Neural progenitor cell (in vitro differentiated cells): ENCODE results near the gene SNX25. TPM values are rescaled to one million over a fixed set of nuclear protein-coding genes. Genes with fewer than 3 reads are reported as not detected.

Experiments used
- DNase-seq: peaks from one replicate; pipeline ENCODE4 v3.0.0-alpha.2; 2016; ENCODE audit warnings: low spot score
- H2AFZ ChIP-seq: fragments of 200-600 bp; sonication (generic); replicated peaks from 2 replicates; pipeline ENCODE4 v1.6.1; 2016; ENCODE audit warnings: antibody characterized with exemption
- H3F3A ChIP-seq: fragments of 200-600 bp; sonication (generic); 2 replicates; pipeline ENCODE4 v1.6.1; 2016; ENCODE audit warnings: antibody characterized with exemption, low read depth
- H3K27ac ChIP-seq: fragments of 200-600 bp; sonication (generic); 2 replicates; pipeline ENCODE4 v1.5.1; 2016; ENCODE audit warnings: mild to moderate bottlenecking
- H3K27me3 ChIP-seq: fragments of 200-600 bp; sonication (generic); 2 replicates; pipeline ENCODE4 v1.6.1; 2016; ENCODE audit warnings: mild to moderate bottlenecking, moderate library complexity
- H3K36me3 ChIP-seq: fragments of 200-600 bp; sonication (generic); 2 replicates; pipeline ENCODE4 v1.5.1; 2016
- H3K4me1 ChIP-seq: fragments of 200-600 bp; sonication (generic); 2 replicates; pipeline ENCODE4 v1.6.1; 2016; ENCODE audit warnings: mixed run types
- H3K4me2 ChIP-seq: fragments of 200-600 bp; sonication (generic); 2 replicates; pipeline ENCODE4 v1.6.1; 2016
- H3K4me3 ChIP-seq: fragments of 200-600 bp; sonication (generic); 2 replicates; pipeline ENCODE4 v1.5.1; 2016
- H3K79me2 ChIP-seq: fragments of 200-600 bp; sonication (generic); 2 replicates; pipeline ENCODE4 v1.6.1; 2016; ENCODE audit warnings: low read depth
- H3K9ac ChIP-seq: fragments of 200-600 bp; sonication (generic); 2 replicates; pipeline ENCODE4 v1.6.1; 2016
- H3K9me3 ChIP-seq: fragments of 200-600 bp; sonication (generic); 2 replicates; pipeline ENCODE4 v1.5.1; 2016; ENCODE audit warnings: low read depth
- H4K20me1 ChIP-seq: fragments of 200-600 bp; sonication (generic); 2 replicates; pipeline ENCODE4 v1.6.1; 2016; ENCODE audit warnings: low read depth
- H3K27ac Mint-ChIP-seq: 3 replicates; pipeline ENCODE4 v1.8.0; 2021; ENCODE audit warnings: mixed read lengths
- H3K27me3 Mint-ChIP-seq: 2 replicates; pipeline ENCODE4 v1.8.0; 2022; ENCODE audit warnings: low read depth, mild to moderate bottlenecking, inconsistent platforms, moderate library complexity, mixed read lengths; ENCODE audit not compliant: insufficient read depth
- H3K36me3 Mint-ChIP-seq: 3 replicates; pipeline ENCODE4 v1.8.0; 2021; ENCODE audit warnings: mixed read lengths
- H3K4me1 Mint-ChIP-seq: 3 replicates; pipeline ENCODE4 v1.8.0; 2021; ENCODE audit warnings: mixed read lengths
- H3K4me3 Mint-ChIP-seq: 3 replicates; pipeline ENCODE4 v1.8.0; 2021; ENCODE audit warnings: mild to moderate bottlenecking, moderate library complexity, mixed read lengths
- H3K9me3 Mint-ChIP-seq: 3 replicates; pipeline ENCODE4 v1.8.0; 2020; ENCODE audit warnings: mixed read lengths
- CTCF ChIP-seq: fragments of 200-600 bp; sonication (generic); IDR thresholded peaks from 2 replicates; pipeline ENCODE4 v1.5.1; 2017; ENCODE audit warnings: antibody characterized with exemption, mild to moderate bottlenecking
- EZH2 ChIP-seq: fragments of 200-600 bp; sonication (generic); IDR thresholded peaks from 2 replicates; pipeline ENCODE4 v1.6.1; 2017; ENCODE audit warnings: antibody characterized with exemption, mild to moderate bottlenecking, moderate library complexity
- EZH2phosphoT487 ChIP-seq: fragments of 200-600 bp; sonication (generic); IDR thresholded peaks from 2 replicates; pipeline ENCODE4 v1.6.1; 2017; ENCODE audit warnings: antibody characterized with exemption
- total RNA-seq: library from RNA; depleted of rRNA; stranded (reverse); fragments of >200 nt; gene quantifications from 2 replicates; pipeline ENCODE4 v1.2.3, GENCODE V29; 2015; ENCODE audit warnings: low replicate concordance

The SNX25 gene
- total RNA-seq, 1 donor from 2014 or later: 50.8 TPM

GRCh38 chr4:185357211-185357610 is 147.8 kb downstream of the SNX25 start:
- Mint-ChIP-seq H3K36me3 (peaks cover 25% of the 10 kb centered on the region), H3K4me1 (peaks cover 14% of the 10 kb centered on the region), H3K9me3 (no peaks in the 10 kb centered on the region), H3K4me3 (no peak overlapping the region), H3K27me3 (peaks cover 2% of the 10 kb centered on the region), H3K27ac (no peak overlapping the region)
- Histone ChIP-seq H3K27me3 (no peaks in the 10 kb centered on the region), H3K4me3 (no peak overlapping the region), H3K9me3 (no peaks in the 10 kb centered on the region), H4K20me1 (no peaks in the 10 kb centered on the region), H3K27ac (no peak overlapping the region), H3K36me3 (no peaks in the 10 kb centered on the region), H3F3A (no peaks in the 10 kb centered on the region), H3K4me1 (no peaks in the 10 kb centered on the region), H3K79me2 (no peaks in the 10 kb centered on the region), H2AFZ (no peak overlapping the region), H3K4me2 (no peak overlapping the region), H3K9ac (no peak overlapping the region)
- TF ChIP-seq EZH2: no peak
- no peak for TF ChIP-seq EZH2phosphoT487
- no peak for TF ChIP-seq CTCF
- DNase-seq: no peak

GRCh38 chr4:185357733-185358440 is 148.5 kb downstream of the SNX25 start:
- Histone ChIP-seq H3K9ac (no peak overlapping the region), H3K4me3 (no peak overlapping the region), H3K9me3 (no peaks in the 10 kb centered on the region), H3F3A (no peaks in the 10 kb centered on the region), H3K27me3 (no peaks in the 10 kb centered on the region), H3K4me2 (no peak overlapping the region), H3K36me3 (no peaks in the 10 kb centered on the region), H3K4me1 (no peaks in the 10 kb centered on the region), H4K20me1 (no peaks in the 10 kb centered on the region), H3K79me2 (no peaks in the 10 kb centered on the region), H3K27ac (no peak overlapping the region), H2AFZ (no peak overlapping the region)
- Mint-ChIP-seq H3K27ac (no peak overlapping the region), H3K27me3 (peaks cover 2% of the 10 kb centered on the region), H3K36me3 (peaks cover 25% of the 10 kb centered on the region), H3K4me3 (no peak overlapping the region), H3K4me1 (peaks cover 8% of the 10 kb centered on the region), H3K9me3 (no peaks in the 10 kb centered on the region)
- no peak for DNase-seq
- no peak for TF ChIP-seq CTCF
- TF ChIP-seq EZH2phosphoT487: no peak
- no peak for TF ChIP-seq EZH2

GRCh38 chr4:185358514-185358913 is 149.1 kb downstream of the SNX25 start:
- Mint-ChIP-seq H3K27ac (peak overlapping the region; percentile 49), H3K36me3 (peaks cover 22% of the 10 kb centered on the region), H3K4me1 (peaks cover 8% of the 10 kb centered on the region), H3K9me3 (no peaks in the 10 kb centered on the region), H3K4me3 (no peak overlapping the region), H3K27me3 (peaks cover 2% of the 10 kb centered on the region)
- no peaks in the 10 kb centered on the region for H3K27me3 ChIP-seq
- H3K27ac ChIP-seq: no peak overlapping the region
- no peak overlapping the region for H2AFZ ChIP-seq
- no peaks in the 10 kb centered on the region for H3K4me1 ChIP-seq
- H3K4me3 ChIP-seq: no peak overlapping the region
- H3K4me2 ChIP-seq: no peak overlapping the region
- H3K36me3 ChIP-seq: no peaks in the 10 kb centered on the region
- no peaks in the 10 kb centered on the region for H4K20me1 ChIP-seq
- H3K79me2 ChIP-seq: no peaks in the 10 kb centered on the region
- no peak overlapping the region for H3K9ac ChIP-seq
- H3F3A ChIP-seq: no peaks in the 10 kb centered on the region
- no peak for DNase-seq
- H3K9me3 ChIP-seq: no peaks in the 10 kb centered on the region
- TF ChIP-seq EZH2phosphoT487 (no peak), EZH2 (no peak), CTCF (no peak)
